Measurements from ENCODE around the gene KCNE2.

KCNE2 gene

DNA sequence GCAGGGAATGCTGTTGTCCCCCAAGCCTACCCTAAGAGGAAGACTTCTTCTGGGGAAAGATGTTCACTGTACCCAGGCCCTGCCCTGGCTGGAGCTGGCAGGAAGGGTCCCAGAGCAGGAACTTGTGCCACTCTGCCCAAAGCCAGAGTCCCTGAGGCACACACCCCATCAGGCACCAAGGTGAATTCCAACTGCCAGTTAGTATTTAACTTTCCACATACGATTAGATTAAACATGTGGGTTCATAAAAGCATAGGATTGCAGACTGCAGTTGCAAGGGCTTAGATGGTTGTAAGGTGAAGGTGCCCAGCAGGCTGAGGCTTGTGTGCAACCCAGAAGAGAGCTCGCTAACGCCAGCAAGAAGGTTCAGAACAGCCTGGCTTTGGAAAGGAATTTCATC, at the start of gene KCNE2:
TSS of gene KCNE2 (plus strand) at position 274 of the 400 bp plus-strand sequence. CDS start 6,473 bp downstream, outside the sequence.
- H3K27me3 ChIP-seq (ENCODE audit: insufficient read depth, poor library complexity, severe bottlenecking): no peaks in the 10 kb centered on the region
- no peak within 1 kb of the TSS for H3K4me3 ChIP-seq (ENCODE audit: severe bottlenecking)
- no peak for TF ChIP-seq CTCF (IDR thresholded peaks at IDR 0.05; ENCODE audit: poor library complexity, severe bottlenecking)
- DNase-seq (ENCODE audit: low spot score): no peak
- H3K9me3 ChIP-seq (ENCODE audit: severe bottlenecking): peaks cover under 1% of the 10 kb centered on the region
- ATAC-seq (ENCODE audit: low read depth): no peak
- H3K36me3 ChIP-seq (ENCODE audit: low read depth): no peaks in the 10 kb centered on the region
- peaks cover 3% of the 10 kb centered on the region for H3K4me1 ChIP-seq (ENCODE audit: insufficient read depth, poor library complexity, severe bottlenecking)
- H3K27ac ChIP-seq (ENCODE audit: poor library complexity, severe bottlenecking): no peak within 1 kb of the TSS

DNA sequence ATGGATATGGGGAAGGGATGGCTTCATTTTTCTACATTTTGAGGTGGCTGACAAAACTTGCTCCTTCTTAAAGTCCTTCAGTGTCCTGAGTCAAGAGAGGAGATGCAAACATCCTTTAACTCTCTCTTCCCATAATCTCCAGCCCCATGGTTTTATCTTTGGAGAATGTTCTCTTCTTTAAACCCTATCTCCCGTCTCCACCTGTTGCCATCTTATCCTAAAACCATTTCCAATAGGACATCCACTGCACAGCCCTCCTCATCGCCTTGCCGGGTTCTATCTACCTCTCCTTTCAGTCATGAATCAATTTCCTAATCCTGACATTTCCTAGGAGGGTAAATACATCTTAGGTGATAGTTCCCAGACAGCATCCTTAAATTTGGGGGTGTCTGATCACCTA, 44.2 kb upstream of the KCNE2 start:
- Histone ChIP-seq H3K27me3 (ENCODE audit: insufficient read depth, poor library complexity, severe bottlenecking) (no peaks in the 10 kb centered on the region), H3K36me3 (ENCODE audit: low read depth) (no peaks in the 10 kb centered on the region), H3K4me3 (ENCODE audit: severe bottlenecking) (no peak overlapping the region), H3K9me3 (ENCODE audit: severe bottlenecking) (no peaks in the 10 kb centered on the region), H3K27ac (ENCODE audit: poor library complexity, severe bottlenecking) (no peak overlapping the region), H3K4me1 (ENCODE audit: insufficient read depth, poor library complexity, severe bottlenecking) (no peaks in the 10 kb centered on the region)
- DNase-seq (ENCODE audit: low spot score): no peak
- no peak for ATAC-seq (ENCODE audit: low read depth)
- TF ChIP-seq CTCF (IDR thresholded peaks at IDR 0.05; ENCODE audit: poor library complexity, severe bottlenecking): no peak

GRCh38 chr21:34320011-34320410, 43.8 kb upstream of the KCNE2 start:
- DNase-seq (ENCODE audit: low spot score): no peak
- Histone ChIP-seq H3K4me1 (ENCODE audit: insufficient read depth, poor library complexity, severe bottlenecking) (no peaks in the 10 kb centered on the region), H3K9me3 (ENCODE audit: severe bottlenecking) (no peaks in the 10 kb centered on the region), H3K36me3 (ENCODE audit: low read depth) (no peaks in the 10 kb centered on the region), H3K27me3 (ENCODE audit: insufficient read depth, poor library complexity, severe bottlenecking) (no peaks in the 10 kb centered on the region), H3K4me3 (ENCODE audit: severe bottlenecking) (no peak overlapping the region), H3K27ac (ENCODE audit: poor library complexity, severe bottlenecking) (no peak overlapping the region)
- no peak for TF ChIP-seq CTCF (IDR thresholded peaks at IDR 0.05; ENCODE audit: poor library complexity, severe bottlenecking)
- no peak for ATAC-seq (ENCODE audit: low read depth)

DNA sequence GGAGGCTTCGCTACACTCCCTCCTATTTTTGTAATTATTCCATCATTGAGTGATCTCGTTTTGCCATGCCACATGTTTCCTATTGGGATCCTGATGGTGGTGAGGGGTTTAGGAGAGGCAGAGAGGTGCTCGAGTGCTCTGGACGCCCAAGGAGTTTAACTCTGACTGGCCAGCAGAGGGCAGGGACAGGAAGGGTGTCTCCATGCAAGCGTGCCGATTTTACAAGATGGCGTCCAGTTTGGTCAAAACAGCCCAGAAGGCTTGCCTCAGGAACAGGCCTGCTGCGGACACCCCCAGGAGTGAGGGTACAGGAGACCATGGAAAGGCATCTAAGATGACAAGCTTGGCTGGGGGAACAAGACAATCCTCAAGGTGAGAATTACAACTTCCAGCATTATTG, 33.8 kb upstream of the KCNE2 start:
- no peaks in the 10 kb centered on the region for H3K4me1 ChIP-seq (ENCODE audit: insufficient read depth, poor library complexity, severe bottlenecking)
- no peaks in the 10 kb centered on the region for H3K9me3 ChIP-seq (ENCODE audit: severe bottlenecking)
- no peak overlapping the region for H3K27ac ChIP-seq (ENCODE audit: poor library complexity, severe bottlenecking)
- no peaks in the 10 kb centered on the region for H3K36me3 ChIP-seq (ENCODE audit: low read depth)
- no peak overlapping the region for H3K4me3 ChIP-seq (ENCODE audit: severe bottlenecking)
- TF ChIP-seq CTCF (IDR thresholded peaks at IDR 0.05; ENCODE audit: poor library complexity, severe bottlenecking): no peak
- ATAC-seq (ENCODE audit: low read depth) (no peak), DNase-seq (ENCODE audit: low spot score) (no peak)
- H3K27me3 ChIP-seq (ENCODE audit: insufficient read depth, poor library complexity, severe bottlenecking): no peaks in the 10 kb centered on the region

DNA sequence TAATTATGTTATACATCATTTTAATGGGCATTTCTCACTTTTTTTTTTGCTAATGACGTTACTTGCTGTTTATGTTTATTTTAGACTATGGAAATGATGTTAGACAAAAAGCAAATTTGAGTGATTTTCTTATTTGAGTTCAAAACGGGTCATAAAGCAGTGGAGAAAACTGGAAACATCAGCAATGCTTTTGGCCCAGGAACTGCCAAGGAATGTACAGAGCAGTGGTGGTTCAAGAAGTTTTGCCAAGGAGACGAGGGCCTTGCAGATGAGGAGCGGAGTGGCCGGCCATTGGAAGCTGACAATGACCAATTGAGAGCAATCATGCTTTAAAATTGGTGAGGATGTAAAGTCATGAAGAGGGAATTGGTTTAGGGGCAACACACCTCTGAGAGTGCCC, 32.1 kb upstream of the KCNE2 start:
- H3K27ac ChIP-seq (ENCODE audit: poor library complexity, severe bottlenecking): no peak overlapping the region
- ATAC-seq (ENCODE audit: low read depth) (no peak), DNase-seq (ENCODE audit: low spot score) (no peak)
- no peak for TF ChIP-seq CTCF (IDR thresholded peaks at IDR 0.05; ENCODE audit: poor library complexity, severe bottlenecking)
- no peaks in the 10 kb centered on the region for H3K36me3 ChIP-seq (ENCODE audit: low read depth)
- H3K9me3 ChIP-seq (ENCODE audit: severe bottlenecking): no peaks in the 10 kb centered on the region
- no peaks in the 10 kb centered on the region for H3K4me1 ChIP-seq (ENCODE audit: insufficient read depth, poor library complexity, severe bottlenecking)
- no peak overlapping the region for H3K4me3 ChIP-seq (ENCODE audit: severe bottlenecking)
- H3K27me3 ChIP-seq (ENCODE audit: insufficient read depth, poor library complexity, severe bottlenecking): no peaks in the 10 kb centered on the region
